Measurements from ENCODE around the gene USP15.

The USP15 gene

DNA sequence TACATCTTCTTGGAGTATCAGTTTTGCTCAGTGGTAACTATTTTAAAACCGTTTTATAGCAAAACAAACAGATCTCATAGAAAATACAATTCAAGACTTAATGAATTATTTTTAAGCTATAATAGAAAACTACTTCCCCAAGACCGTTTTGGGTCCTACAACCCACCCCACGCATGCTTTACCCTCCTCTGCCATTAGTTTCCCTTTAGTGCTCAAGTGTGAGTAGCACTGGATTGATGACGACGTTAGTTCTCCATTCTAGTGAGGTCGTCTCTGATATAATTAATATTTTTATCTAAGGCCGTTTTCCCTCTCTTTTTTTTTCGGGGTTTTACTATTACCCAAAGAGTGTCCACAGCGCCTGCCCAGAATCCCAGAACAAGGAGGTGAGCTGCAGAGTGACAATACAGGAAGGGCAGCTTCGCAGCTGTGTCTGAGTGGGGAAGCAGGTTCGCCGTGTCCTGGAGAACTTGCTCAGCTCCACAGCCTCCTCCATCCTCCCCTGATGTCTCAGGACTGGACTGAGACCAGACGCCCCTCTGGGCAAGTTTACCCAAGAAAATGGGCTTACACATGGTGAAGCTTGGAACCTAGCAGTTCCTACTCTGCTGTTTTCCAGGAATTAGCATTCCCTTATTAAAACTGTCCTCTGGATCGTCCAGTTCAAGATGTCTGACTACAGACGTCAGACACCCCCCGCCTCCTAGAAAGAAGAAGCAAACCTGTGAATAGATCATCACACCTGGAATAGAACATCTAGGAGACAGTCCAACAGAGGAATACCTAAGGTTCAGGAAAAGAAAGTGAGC is 174.5 kb downstream of the USP15 start:
- Histone ChIP-seq H3K9me3 (ENCODE audit: control insufficient read depth, insufficient read depth, low read depth, low read length) (no peaks in the 10 kb centered on the region), H3K4me1 (ENCODE audit: control insufficient read depth, insufficient read depth, low read length) (no peaks in the 10 kb centered on the region), H3K36me3 (ENCODE audit: control insufficient read depth in 2 of 2, insufficient read depth in 1 of 2, low read length in 2 of 2) (no peaks in the 10 kb centered on the region), H3K27ac (ENCODE audit: extremely low read depth, low read depth, low read length) (no peak overlapping the region), H3K4me3 (ENCODE audit: low read depth, low read length) (peak overlapping the region; percentile 27)
- ChIA-PET CTCF (interaction anchor here (0.5 to 5.5 kb wide), 11 partner anchors 21 to 440 kb away, joined by 3 to 90 read pairs (median 4); no protein-coding TSS in a partner anchor), POLR2A (interaction anchor here (0.6 kb wide), 1 partner anchor 35 kb away, joined by 3 read pairs; no protein-coding TSS in a partner anchor)
- TF ChIP-seq, protein P1, sequence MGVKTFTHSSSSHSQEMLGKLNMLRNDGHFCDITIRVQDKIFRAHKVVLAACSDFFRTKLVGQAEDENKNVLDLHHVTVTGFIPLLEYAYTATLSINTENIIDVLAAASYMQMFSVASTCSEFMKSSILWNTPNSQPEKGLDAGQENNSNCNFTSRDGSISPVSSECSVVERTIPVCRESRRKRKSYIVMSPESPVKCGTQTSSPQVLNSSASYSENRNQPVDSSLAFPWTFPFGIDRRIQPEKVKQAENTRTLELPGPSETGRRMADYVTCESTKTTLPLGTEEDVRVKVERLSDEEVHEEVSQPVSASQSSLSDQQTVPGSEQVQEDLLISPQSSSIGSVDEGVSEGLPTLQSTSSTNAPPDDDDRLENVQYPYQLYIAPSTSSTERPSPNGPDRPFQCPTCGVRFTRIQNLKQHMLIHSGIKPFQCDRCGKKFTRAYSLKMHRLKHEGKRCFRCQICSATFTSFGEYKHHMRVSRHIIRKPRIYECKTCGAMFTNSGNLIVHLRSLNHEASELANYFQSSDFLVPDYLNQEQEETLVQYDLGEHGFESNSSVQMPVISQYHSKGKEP (tag by site-specific recombination; IDR thresholded peaks at IDR 0.05), result no peak
- peak; percentile 20; the same call in 1 of the 2 replicates for TF ChIP-seq ZNF335 (tag by site-specific recombination; conservative IDR thresholded peaks at IDR 0.05)
- 0 out of 2 replicates have a peak, but pooled peaks have one; percentile 78 for TF ChIP-seq ZNF777 (tag by site-specific recombination; IDR thresholded peaks at IDR 0.05; ENCODE audit: borderline replicate concordance)

DNA sequence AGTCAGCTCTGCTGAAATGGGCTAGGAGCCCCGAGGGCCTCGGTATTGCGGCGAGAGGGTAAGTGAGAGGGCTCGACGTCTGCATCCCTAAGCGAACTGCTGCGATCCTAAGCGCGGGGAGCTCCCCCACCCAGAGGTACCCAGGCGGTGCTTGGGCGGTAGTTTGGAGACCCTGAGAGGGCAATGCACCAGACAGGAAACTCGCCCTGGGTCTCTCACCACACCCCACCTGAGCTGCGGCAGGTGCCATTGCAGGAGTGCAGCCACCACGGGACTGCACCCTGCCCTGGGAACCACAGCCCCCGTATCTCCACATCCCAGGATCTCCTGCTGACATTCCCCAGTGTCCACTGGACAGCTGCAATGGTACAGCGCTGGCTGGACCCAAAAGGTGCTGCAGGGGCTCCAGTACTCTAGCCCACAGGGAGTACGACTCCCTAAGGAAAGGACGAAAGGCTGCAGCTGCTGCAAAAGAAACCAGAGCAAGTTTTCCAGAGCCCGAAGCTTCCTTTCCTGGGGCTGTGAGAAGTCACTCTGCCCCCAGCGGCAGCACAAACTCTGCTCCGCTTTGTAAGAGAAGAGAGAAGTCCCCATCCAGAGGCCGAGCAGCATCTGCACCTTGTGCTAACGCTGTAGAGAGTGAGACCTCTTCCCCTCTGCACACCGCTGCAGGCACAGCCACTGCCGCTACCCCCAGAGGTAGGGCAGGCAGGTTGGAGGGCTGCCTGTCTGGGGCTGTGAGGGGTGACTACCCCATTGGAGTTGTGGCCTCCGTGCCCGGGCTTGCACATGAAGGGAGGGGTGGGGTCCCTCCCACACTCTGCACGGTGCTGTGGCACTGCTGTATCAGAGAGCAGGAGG is 175.3 kb downstream of the USP15 start:
- no peaks in the 10 kb centered on the region for H3K9me3 ChIP-seq (ENCODE audit: control insufficient read depth, insufficient read depth, low read depth, low read length)
- TF ChIP-seq ZBTB17 (tag by site-specific recombination; IDR thresholded peaks at IDR 0.05) (peak; percentile 41; the same call in 1 of the 2 replicates), ZIC2 (tag by site-specific recombination; IDR thresholded peaks at IDR 0.05) (peak; percentile 38; the same call in 1 of the 2 replicates), ZNF585B (tag by site-specific recombination; IDR thresholded peaks at IDR 0.05) (peak; percentile 43; the same call in 1 of the 2 replicates), PBX3 (CRISPR knock-in tag; IDR thresholded peaks at IDR 0.05) (no peak), ZNF324 (tag by site-specific recombination; IDR thresholded peaks at IDR 0.05) (no peak), YY1 (tag by site-specific recombination; IDR thresholded peaks at IDR 0.05) (no peak), ZBTB20 (tag by site-specific recombination; IDR thresholded peaks at IDR 0.05) (peak; percentile 37; the same call in 1 of the 2 replicates), GLIS1 (tag by site-specific recombination; IDR thresholded peaks at IDR 0.05) (peak; percentile 62), CTCF (tag by site-specific recombination; IDR thresholded peaks at IDR 0.05) (peak; percentile 83; the same call in 1 of the 2 replicates), HOXA7 (CRISPR knock-in tag; IDR thresholded peaks at IDR 0.05; ENCODE audit: borderline replicate concordance) (no peak), ZNF423 (tag by site-specific recombination; IDR thresholded peaks at IDR 0.05) (no peak), ZNF202 (tag by site-specific recombination; IDR thresholded peaks at IDR 0.05; ENCODE audit: borderline replicate concordance) (no peak)
- CTCF ChIA-PET, result interaction anchor here (0.5 to 5.5 kb wide), 16 partner anchors 9 to 439 kb away, joined by 3 to 90 read pairs (median 4); no protein-coding TSS in a partner anchor
- POLR2A ChIA-PET, result interaction anchor here (0.6 kb wide), 1 partner anchor 34 kb away, joined by 3 read pairs; no protein-coding TSS in a partner anchor
- no peak overlapping the region for H3K27ac ChIP-seq (ENCODE audit: extremely low read depth, low read depth, low read length)
- H3K4me3 ChIP-seq (ENCODE audit: low read depth, low read length), result peak overlapping the region; percentile 27
- H3K4me1 ChIP-seq (ENCODE audit: control insufficient read depth, insufficient read depth, low read length), result no peaks in the 10 kb centered on the region
- no peaks in the 10 kb centered on the region for H3K36me3 ChIP-seq (ENCODE audit: control insufficient read depth in 2 of 2, insufficient read depth in 1 of 2, low read length in 2 of 2)
